Colonic mucosa (tissue), 4 donors: ENCODE measurements around the gene ITPK1. TPM values are rescaled to one million over a fixed set of nuclear protein-coding genes. Genes with fewer than 3 reads are reported as not detected.

Experiments
- DNase-seq: peaks from one replicate; pipeline ENCODE4 v3.0.0-alpha.2; 2020
- H3K27ac ChIP-seq: fragments of 200-600 bp; one replicate; pipeline ENCODE4 v1.8.0; 2021
- H3K27me3 ChIP-seq: fragments of 200-600 bp; one replicate; pipeline ENCODE4 v1.8.0; 2021
- H3K36me3 ChIP-seq: fragments of 200-600 bp; one replicate; pipeline ENCODE4 v1.8.0; 2021
- H3K4me1 ChIP-seq: fragments of 200-600 bp; one replicate; pipeline ENCODE4 v1.8.0; 2021; ENCODE audit warnings: mild to moderate bottlenecking
- H3K4me3 ChIP-seq: fragments of 200-600 bp; one replicate; pipeline ENCODE4 v1.8.0; 2021
- H3K9ac ChIP-seq, 2 donors: one replicate each; pipeline ENCODE4 v1.7.0; 2013; ENCODE audit warnings: control low read depth in 2 of 2, low read depth in 2 of 2, low read length in 2 of 2
- H3K9me3 ChIP-seq: fragments of 200-600 bp; one replicate; pipeline ENCODE4 v1.8.0; 2021
- intact Hi-C: fragments of 100-400 bp; cut with DNase I; formaldehyde crosslinking; loops from one replicate; pipeline ENCODE4 v1.14.1; 2022
- total RNA-seq, 2 donors: library from RNA; stranded (reverse); fragmentation: NEBNext Ultra II Directional in 1 of 2; extraction: Animal tissue kit (Norgen Biotek cat#: 25700) in 1 of 2; gene quantifications; one replicate each; pipeline ENCODE4 v1.2.1, GENCODE V29; 2021
- TF ChIP-seq, protein P1 (sequence below): fragments of 200-600 bp; IDR thresholded peaks from one replicate; pipeline ENCODE4 v1.8.0; 2022; ENCODE audit warnings: antibody characterized with exemption, mild to moderate bottlenecking
- donor health status: healthy.
- donor health status: DM: no; HTN: no; CAD: no.
- donor health status: DM: no; HTN: no; CAD: no.

ITPK1 gene
- total RNA-seq, 2 donors from 2014 or later, result 118 to 134 TPM

DNA sequence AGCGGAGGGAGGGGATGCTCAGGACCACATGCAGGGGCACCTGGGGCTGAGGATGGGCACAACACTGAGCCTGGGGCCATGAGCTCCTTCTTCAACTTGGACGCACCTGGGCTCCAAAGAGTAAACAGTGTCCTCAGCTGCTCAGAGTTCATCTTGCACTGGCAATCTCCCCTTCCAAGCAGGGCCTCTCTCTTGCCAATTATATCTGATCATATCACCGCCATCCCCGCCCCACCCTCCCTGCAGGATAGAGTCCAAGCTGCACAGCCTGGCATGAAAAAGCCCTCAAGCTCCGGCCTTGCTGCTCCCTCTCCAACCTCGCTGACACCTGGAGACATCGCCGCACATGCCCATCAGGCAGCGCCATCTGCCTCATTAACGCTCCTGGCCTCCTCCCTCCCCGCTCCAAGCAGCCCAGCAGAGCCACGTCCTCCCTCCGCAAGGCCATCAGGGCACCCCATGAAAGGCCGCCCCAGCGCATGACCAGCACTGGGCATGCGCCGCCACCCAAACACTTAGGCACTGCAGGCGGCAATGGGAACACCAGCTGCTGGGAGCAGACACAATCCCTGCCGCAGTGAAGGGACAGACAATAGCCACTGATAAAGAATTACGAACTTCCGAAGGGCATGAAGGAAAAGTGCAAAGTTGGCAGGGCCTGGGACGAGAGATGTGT is 103.9 kb downstream of the ITPK1 start:
- Histone ChIP-seq H3K9me3 (no peaks in the 10 kb centered on the region), H3K27ac (no peak overlapping the region), H3K9ac (peak overlapping the region in 1 of 2 donors; percentile 30), H3K4me3 (no peak overlapping the region), H3K36me3 (no peaks in the 10 kb centered on the region), H3K27me3 (no peaks in the 10 kb centered on the region), H3K4me1 (peaks cover 12% of the 10 kb centered on the region)
- DNase-seq, result no peak
- intact Hi-C loops, result no loop called here
- TF ChIP-seq, protein P1, sequence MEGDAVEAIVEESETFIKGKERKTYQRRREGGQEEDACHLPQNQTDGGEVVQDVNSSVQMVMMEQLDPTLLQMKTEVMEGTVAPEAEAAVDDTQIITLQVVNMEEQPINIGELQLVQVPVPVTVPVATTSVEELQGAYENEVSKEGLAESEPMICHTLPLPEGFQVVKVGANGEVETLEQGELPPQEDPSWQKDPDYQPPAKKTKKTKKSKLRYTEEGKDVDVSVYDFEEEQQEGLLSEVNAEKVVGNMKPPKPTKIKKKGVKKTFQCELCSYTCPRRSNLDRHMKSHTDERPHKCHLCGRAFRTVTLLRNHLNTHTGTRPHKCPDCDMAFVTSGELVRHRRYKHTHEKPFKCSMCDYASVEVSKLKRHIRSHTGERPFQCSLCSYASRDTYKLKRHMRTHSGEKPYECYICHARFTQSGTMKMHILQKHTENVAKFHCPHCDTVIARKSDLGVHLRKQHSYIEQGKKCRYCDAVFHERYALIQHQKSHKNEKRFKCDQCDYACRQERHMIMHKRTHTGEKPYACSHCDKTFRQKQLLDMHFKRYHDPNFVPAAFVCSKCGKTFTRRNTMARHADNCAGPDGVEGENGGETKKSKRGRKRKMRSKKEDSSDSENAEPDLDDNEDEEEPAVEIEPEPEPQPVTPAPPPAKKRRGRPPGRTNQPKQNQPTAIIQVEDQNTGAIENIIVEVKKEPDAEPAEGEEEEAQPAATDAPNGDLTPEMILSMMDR, result no peak

DNA sequence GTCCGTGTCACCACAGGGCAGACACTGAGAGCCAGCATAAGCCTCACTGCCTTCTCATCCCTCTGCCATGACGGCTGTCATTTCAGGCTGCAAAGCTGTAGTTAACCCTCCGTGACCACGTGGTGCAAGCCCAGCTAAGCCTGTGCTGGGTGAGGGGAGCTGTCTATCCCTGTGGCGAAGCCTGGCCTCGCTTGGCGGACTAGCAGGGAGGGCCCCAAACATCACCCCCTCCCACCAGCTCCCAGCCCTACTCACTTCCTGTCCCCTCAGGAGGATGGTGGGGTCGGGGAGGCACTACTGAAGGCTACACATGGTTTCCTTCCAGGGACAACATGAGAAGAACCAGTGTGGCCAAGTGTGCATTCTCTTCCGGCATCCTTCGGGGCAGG is 104.6 kb downstream of the ITPK1 start:
- Histone ChIP-seq H3K36me3 (no peaks in the 10 kb centered on the region), H3K27me3 (no peaks in the 10 kb centered on the region), H3K4me1 (peaks cover 13% of the 10 kb centered on the region), H3K4me3 (no peak overlapping the region), H3K9ac (no peak overlapping the region), H3K27ac (no peak overlapping the region), H3K9me3 (no peaks in the 10 kb centered on the region)
- TF ChIP-seq, protein P1, result no peak
- intact Hi-C loops, result no loop called here
- DNase-seq, result no peak

DNA sequence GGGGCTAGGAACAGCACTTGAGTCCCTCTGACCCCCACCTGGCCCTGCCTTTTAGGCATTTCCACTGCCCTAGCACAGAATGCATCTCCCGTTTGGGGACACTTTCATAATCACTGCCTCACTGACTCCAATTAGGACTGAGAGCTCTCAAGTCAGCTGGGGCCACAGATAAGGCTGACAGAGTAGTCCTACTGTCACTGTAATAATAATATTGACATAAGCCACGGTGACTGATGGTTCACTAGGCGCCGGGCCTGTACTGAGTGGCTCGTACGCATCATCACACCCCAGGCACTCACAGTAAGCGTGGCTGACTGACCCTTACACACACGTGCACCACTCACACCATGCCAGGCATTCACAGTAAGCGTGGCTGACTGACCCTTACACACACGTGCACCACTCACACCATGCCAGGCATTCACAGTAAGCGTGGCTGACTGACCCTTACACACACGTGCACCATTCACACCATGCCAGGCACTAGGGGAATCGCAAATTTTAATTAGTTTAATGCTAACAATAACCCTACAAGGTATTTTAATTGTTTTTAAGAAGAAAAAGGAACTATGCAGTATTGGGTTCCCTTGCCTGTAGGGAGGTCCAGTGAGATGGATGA is 105.1 kb downstream of the ITPK1 start:
- intact Hi-C loops, result no loop called here
- Histone ChIP-seq H3K27me3 (no peaks in the 10 kb centered on the region), H3K27ac (no peak overlapping the region), H3K9me3 (no peaks in the 10 kb centered on the region), H3K4me3 (no peak overlapping the region), H3K4me1 (peaks cover 13% of the 10 kb centered on the region), H3K36me3 (no peaks in the 10 kb centered on the region), H3K9ac (no peak overlapping the region)
- TF ChIP-seq, protein P1, result no peak
- DNase-seq, result no peak

DNA sequence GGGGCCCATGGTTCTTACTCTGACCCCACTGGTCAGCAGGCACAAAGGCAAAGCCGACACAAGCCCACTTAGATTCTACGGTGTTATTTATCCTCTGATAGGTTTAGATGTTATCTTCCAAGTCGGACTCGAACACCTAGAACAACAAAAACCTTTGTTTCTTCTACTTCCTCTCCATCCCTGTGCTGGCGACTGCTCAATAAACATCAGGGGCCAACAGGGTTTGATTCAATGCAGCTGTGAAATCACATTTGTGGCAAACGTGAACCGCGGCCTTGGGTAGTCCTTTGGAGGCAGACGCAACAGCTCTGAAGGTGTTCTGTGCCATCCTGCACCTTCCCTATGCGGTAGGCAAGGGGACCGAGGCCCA is 105.6 kb downstream of the ITPK1 start:
- Histone ChIP-seq H3K4me1 (peaks cover 13% of the 10 kb centered on the region), H3K27ac (no peak overlapping the region), H3K9ac (no peak overlapping the region), H3K27me3 (no peaks in the 10 kb centered on the region), H3K9me3 (no peaks in the 10 kb centered on the region), H3K4me3 (no peak overlapping the region), H3K36me3 (no peaks in the 10 kb centered on the region)
- DNase-seq, result no peak
- TF ChIP-seq, protein P1, result no peak
- intact Hi-C loops, result no loop called here

DNA sequence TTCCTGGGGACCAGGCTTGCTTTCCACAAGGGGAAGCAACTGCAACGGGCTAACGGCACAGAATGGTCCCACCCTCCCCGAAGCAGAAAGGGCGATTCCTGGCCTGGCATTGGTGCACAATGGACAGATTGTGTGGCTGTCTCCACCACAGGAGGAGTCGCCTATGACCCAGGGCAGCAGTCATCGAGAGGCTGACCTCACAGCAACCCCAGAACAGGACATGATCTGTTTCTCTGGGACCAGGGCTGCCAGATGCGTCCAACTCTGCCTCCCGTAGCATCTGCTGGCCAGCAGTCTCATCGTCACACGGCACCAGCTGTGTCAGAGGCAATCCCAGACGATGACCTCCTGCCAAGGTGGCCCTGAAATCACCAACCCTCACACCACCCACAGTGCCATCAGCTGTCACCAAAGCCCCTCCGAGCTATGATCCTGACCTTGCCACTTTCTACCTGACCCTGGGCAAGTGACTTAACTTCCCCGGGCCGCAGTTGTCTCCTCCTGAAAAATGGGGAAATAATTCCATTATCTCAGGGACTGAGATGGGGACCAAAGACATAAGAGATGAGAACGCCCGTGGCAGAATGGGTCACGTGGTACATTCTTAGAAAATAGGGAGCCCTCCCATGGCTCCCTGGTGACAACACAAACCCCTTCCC is 106.1 kb downstream of the ITPK1 start:
- no peak for DNase-seq
- TF ChIP-seq, protein P1, result no peak
- no peaks in the 10 kb centered on the region for H3K36me3 ChIP-seq
- H3K9ac ChIP-seq, result no peak overlapping the region
- H3K4me3 ChIP-seq, result no peak overlapping the region
- no peaks in the 10 kb centered on the region for H3K27me3 ChIP-seq
- H3K9me3 ChIP-seq, result no peaks in the 10 kb centered on the region
- H3K27ac ChIP-seq, result no peak overlapping the region
- intact Hi-C loops, result no loop called here
- peaks cover 13% of the 10 kb centered on the region for H3K4me1 ChIP-seq
